Neural cell (in vitro differentiated cells): ENCODE measurements around the gene C12orf54. TPM values are rescaled to one million over a fixed set of nuclear protein-coding genes. Genes with fewer than 3 reads are reported as not detected.

Experiments
- H2AFZ ChIP-seq: fragments of 200-600, 300-800 bp; sonication (generic), shearing (Covaris generic); 2 replicates; pipeline ENCODE4 v1.6.0; 2014; ENCODE audit warnings: low read depth, mild to moderate bottlenecking, antibody characterized with exemption, low read length, moderate library complexity
- H3F3A ChIP-seq: fragments of 200-600 bp; shearing (Covaris generic); 2 replicates; pipeline ENCODE4 v1.6.1; 2016; ENCODE audit warnings: mild to moderate bottlenecking, moderate library complexity, mixed read lengths, antibody characterized with exemption, low read length; ENCODE audit not compliant: insufficient read depth, poor library complexity, severe bottlenecking
- H3K27ac ChIP-seq: fragments of 200-600, 300-800 bp; sonication (generic), shearing (Covaris generic); 2 replicates; pipeline ENCODE4 v1.5.1; 2014; ENCODE audit warnings: mild to moderate bottlenecking, low read length, moderate library complexity
- H3K27me3 ChIP-seq: fragments of 300-800, 200-600 bp; sonication (generic), shearing (Covaris generic); 2 replicates; pipeline ENCODE4 v1.6.0; 2014; ENCODE audit warnings: mild to moderate bottlenecking, low read depth, low read length, moderate library complexity; ENCODE audit not compliant: insufficient read depth
- H3K36me3 ChIP-seq: fragments of 300-800, 200-600 bp; sonication (generic), shearing (Covaris generic); 2 replicates; pipeline ENCODE4 v1.5.1; 2014; ENCODE audit warnings: mild to moderate bottlenecking, antibody characterized with exemption, low read length, moderate library complexity; ENCODE audit not compliant: insufficient read depth
- H3K4me2 ChIP-seq: fragments of 300-800, 200-600 bp; sonication (generic), shearing (Covaris generic); 2 replicates; pipeline ENCODE4 v1.6.0; 2014; ENCODE audit warnings: mild to moderate bottlenecking, low read length
- H3K4me3 ChIP-seq: fragments of 300-800, 200-600 bp; sonication (generic), shearing (Covaris generic); 2 replicates; pipeline ENCODE4 v1.5.1; 2014; ENCODE audit warnings: mild to moderate bottlenecking, low read length, moderate library complexity
- H3K79me2 ChIP-seq: fragments of 200-600 bp; shearing (Covaris generic); replicated peaks from 2 replicates; pipeline ENCODE4 v1.6.0; 2014; ENCODE audit warnings: mild to moderate bottlenecking, low read length, moderate library complexity; ENCODE audit not compliant: insufficient read depth
- H3K9ac ChIP-seq: fragments of 300-800, 200-600 bp; sonication (generic), shearing (Covaris generic); 2 replicates; pipeline ENCODE4 v1.6.1; 2016; ENCODE audit warnings: mild to moderate bottlenecking, low read length, mixed read lengths
- H3K9me2 ChIP-seq: fragments of 200-600 bp; shearing (Covaris generic); 2 replicates; pipeline ENCODE4 v1.6.1; 2016; ENCODE audit warnings: mild to moderate bottlenecking, low read length, mixed read lengths; ENCODE audit not compliant: insufficient read depth
- H3K9me3 ChIP-seq: fragments of 200-600, 300-800 bp; sonication (generic), shearing (Covaris generic); 2 replicates; pipeline ENCODE4 v1.6.1; 2016; ENCODE audit warnings: mild to moderate bottlenecking, mixed run types, low read length, moderate library complexity, mixed read lengths
- H4K20me1 ChIP-seq: fragments of 200-600 bp; shearing (Covaris generic); 2 replicates; pipeline ENCODE4 v1.6.1; 2016; ENCODE audit warnings: mild to moderate bottlenecking, mixed run types; ENCODE audit not compliant: insufficient read depth
- EP300 ChIP-seq: fragments of 450-650 bp; conservative IDR thresholded peaks from 2 replicates; pipeline ENCODE4 v1.6.1; 2014; ENCODE audit warnings: antibody characterized with exemption, mild to moderate bottlenecking, moderate library complexity; ENCODE audit not compliant: poor library complexity, severe bottlenecking
- EZH2 ChIP-seq: fragments of 200-600, 300-800 bp; shearing (Covaris generic), sonication (generic); IDR thresholded peaks from 2 replicates; pipeline ENCODE4 v1.6.1; 2014; ENCODE audit warnings: antibody characterized with exemption, low read length, borderline replicate concordance, mild to moderate bottlenecking; ENCODE audit not compliant: insufficient read depth, poor library complexity, severe bottlenecking
- MXI1 ChIP-seq: fragments of 450-650 bp; conservative IDR thresholded peaks from 2 replicates; pipeline ENCODE4 v1.6.1; 2014; ENCODE audit warnings: antibody characterized with exemption, mild to moderate bottlenecking; ENCODE audit not compliant: poor library complexity, severe bottlenecking
- POLR2AphosphoS5 ChIP-seq: IDR thresholded peaks from 2 replicates; pipeline ENCODE4 v1.6.1; 2012
- RAD21 ChIP-seq: fragments of 450-650 bp; conservative IDR thresholded peaks from 2 replicates; pipeline ENCODE4 v1.6.1; 2014; ENCODE audit warnings: antibody characterized with exemption, mild to moderate bottlenecking, moderate library complexity
- SMC3 ChIP-seq: fragments of 450-650 bp; conservative IDR thresholded peaks from 2 replicates; pipeline ENCODE4 v1.6.1; 2014; ENCODE audit warnings: antibody characterized with exemption, mild to moderate bottlenecking, moderate library complexity; ENCODE audit not compliant: poor library complexity
- TAF1 ChIP-seq: IDR thresholded peaks from 2 replicates; pipeline ENCODE4 v1.6.1; 2012; ENCODE audit warnings: low read depth
- polyA plus RNA-seq: library from polyadenylated mRNA; depleted of rRNA; stranded (reverse); fragments of >200 nt; gene quantifications from 2 replicates; pipeline ENCODE4 v1.2.3, GENCODE V29; 2014
- TF ChIP-seq, protein P1 (sequence below): IDR thresholded peaks from 2 replicates; pipeline ENCODE4 v1.6.1; 2012; ENCODE audit warnings: borderline replicate concordance

C12orf54 gene
- polyA plus RNA-seq, 1 donor from 2014 or later, result not detected

DNA sequence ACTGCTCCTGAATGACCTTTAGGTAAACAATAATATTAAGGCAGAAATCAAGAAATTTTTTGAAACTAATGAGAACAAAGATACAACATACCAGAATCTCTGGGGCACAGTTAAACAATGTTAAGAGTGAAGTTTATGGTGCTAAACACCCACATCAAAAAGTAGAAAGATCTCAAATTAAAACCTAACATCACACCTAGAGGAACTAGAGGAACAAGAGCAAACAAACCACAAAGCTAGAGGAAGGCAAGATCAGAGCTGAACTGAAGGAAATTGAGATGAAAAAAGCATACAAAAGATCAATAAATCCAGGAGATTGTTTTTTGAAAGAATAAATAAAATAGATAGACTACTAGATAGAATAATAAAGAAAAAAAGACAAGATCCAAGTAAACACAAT lies 50.3 kb downstream of the C12orf54 start:
- H3K4me2 ChIP-seq, result no peak overlapping the region
- H3K9me3 ChIP-seq, result no peaks in the 10 kb centered on the region
- no peaks in the 10 kb centered on the region for H3F3A ChIP-seq
- no peak overlapping the region for H3K9ac ChIP-seq
- no peak overlapping the region for H3K27ac ChIP-seq
- H4K20me1 ChIP-seq, result no peaks in the 10 kb centered on the region
- no peaks in the 10 kb centered on the region for H3K27me3 ChIP-seq
- no peaks in the 10 kb centered on the region for H3K79me2 ChIP-seq
- H3K9me2 ChIP-seq, result no peaks in the 10 kb centered on the region
- no peaks in the 10 kb centered on the region for H3K36me3 ChIP-seq
- TF ChIP-seq POLR2AphosphoS5 (no peak), EZH2 (no peak), EP300 (no peak), RAD21 (no peak), SMC3 (no peak), MXI1 (no peak), TAF1 (no peak)
- TF ChIP-seq, protein P1, sequence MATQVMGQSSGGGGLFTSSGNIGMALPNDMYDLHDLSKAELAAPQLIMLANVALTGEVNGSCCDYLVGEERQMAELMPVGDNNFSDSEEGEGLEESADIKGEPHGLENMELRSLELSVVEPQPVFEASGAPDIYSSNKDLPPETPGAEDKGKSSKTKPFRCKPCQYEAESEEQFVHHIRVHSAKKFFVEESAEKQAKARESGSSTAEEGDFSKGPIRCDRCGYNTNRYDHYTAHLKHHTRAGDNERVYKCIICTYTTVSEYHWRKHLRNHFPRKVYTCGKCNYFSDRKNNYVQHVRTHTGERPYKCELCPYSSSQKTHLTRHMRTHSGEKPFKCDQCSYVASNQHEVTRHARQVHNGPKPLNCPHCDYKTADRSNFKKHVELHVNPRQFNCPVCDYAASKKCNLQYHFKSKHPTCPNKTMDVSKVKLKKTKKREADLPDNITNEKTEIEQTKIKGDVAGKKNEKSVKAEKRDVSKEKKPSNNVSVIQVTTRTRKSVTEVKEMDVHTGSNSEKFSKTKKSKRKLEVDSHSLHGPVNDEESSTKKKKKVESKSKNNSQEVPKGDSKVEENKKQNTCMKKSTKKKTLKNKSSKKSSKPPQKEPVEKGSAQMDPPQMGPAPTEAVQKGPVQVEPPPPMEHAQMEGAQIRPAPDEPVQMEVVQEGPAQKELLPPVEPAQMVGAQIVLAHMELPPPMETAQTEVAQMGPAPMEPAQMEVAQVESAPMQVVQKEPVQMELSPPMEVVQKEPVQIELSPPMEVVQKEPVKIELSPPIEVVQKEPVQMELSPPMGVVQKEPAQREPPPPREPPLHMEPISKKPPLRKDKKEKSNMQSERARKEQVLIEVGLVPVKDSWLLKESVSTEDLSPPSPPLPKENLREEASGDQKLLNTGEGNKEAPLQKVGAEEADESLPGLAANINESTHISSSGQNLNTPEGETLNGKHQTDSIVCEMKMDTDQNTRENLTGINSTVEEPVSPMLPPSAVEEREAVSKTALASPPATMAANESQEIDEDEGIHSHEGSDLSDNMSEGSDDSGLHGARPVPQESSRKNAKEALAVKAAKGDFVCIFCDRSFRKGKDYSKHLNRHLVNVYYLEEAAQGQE, result no peak
- H3K4me3 ChIP-seq, result no peak overlapping the region
- no peak overlapping the region for H2AFZ ChIP-seq

DNA sequence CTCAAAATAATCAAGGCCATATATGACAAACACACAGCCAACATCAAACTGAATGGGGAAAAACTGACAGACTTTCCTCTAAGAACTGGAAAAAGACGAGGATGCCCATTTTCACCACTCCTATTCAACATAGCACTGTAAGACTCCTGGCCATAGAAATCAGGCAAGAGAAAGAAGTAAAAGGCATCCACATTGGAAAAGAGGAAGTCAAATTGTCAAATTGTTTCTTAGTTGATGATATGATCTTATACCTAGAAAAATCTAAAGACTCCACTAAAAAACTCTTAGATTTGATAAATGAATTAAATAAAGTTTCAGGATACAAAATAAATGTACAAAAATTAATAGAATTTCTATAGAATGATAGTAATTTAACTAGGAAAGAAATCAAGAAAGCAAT lies 54.3 kb downstream of the C12orf54 start:
- H3K36me3 ChIP-seq, result no peaks in the 10 kb centered on the region
- no peaks in the 10 kb centered on the region for H3K27me3 ChIP-seq
- no peaks in the 10 kb centered on the region for H3K79me2 ChIP-seq
- no peaks in the 10 kb centered on the region for H3K9me3 ChIP-seq
- H3K4me2 ChIP-seq, result no peak overlapping the region
- no peak for TF ChIP-seq EZH2
- TF ChIP-seq, protein P1, result no peak
- TF ChIP-seq RAD21, result no peak
- no peak for TF ChIP-seq MXI1
- TF ChIP-seq SMC3, result no peak
- TF ChIP-seq POLR2AphosphoS5, result no peak
- H3F3A ChIP-seq, result no peaks in the 10 kb centered on the region
- H3K9me2 ChIP-seq, result no peaks in the 10 kb centered on the region
- no peak overlapping the region for H3K9ac ChIP-seq
- H2AFZ ChIP-seq, result no peak overlapping the region
- H3K27ac ChIP-seq, result no peak overlapping the region
- H4K20me1 ChIP-seq, result no peaks in the 10 kb centered on the region
- H3K4me3 ChIP-seq, result no peak overlapping the region
